HG02588 (cell line): Measurements from ENCODE around the gene WWOX.

ENCODE experiments used
- ATAC-seq: cut with Tn5 transposase; IDR thresholded peaks from one replicate; pipeline ENCODE4 v1.9.1; 2021; ENCODE audit warnings: mild to moderate bottlenecking, moderate library complexity; ENCODE audit not compliant: unreplicated experiment

Gene WWOX

GRCh38 chr16:78140818-78141466 lies 41.5 kb downstream of the WWOX start:
- ATAC-seq = no peak

- ATAC-seq = no peak
Measured at GRCh38 chr16:78142788-78143187, 43.3 kb downstream of the WWOX start.

GRCh38 chr16:78146807-78147206 lies 47.4 kb downstream of the WWOX start:
- no peak for ATAC-seq

- ATAC-seq = no peak
Measured at GRCh38 chr16:78147911-78148401, 48.5 kb downstream of the WWOX start.

GRCh38 chr16:78150233-78150632 lies 50.8 kb downstream of the WWOX start:
- ATAC-seq = no peak

GRCh38 chr16:78154729-78155461 lies 55.4 kb downstream of the WWOX start:
- ATAC-seq = no peak

GRCh38 chr16:78155791-78156345 lies 56.4 kb downstream of the WWOX start:
- ATAC-seq = no peak

- ATAC-seq = no peak
Measured at GRCh38 chr16:78161023-78161729, 61.7 kb downstream of the WWOX start.

- ATAC-seq = no peak
Measured at GRCh38 chr16:78163772-78164670, 64.6 kb downstream of the WWOX start.

GRCh38 chr16:78170494-78170933 lies 71.1 kb downstream of the WWOX start:
- ATAC-seq = no peak

GRCh38 chr16:78175287-78175686 lies 75.8 kb downstream of the WWOX start:
- ATAC-seq = no peak

- no peak for ATAC-seq
Measured at GRCh38 chr16:78176435-78176834, 77.0 kb downstream of the WWOX start.

GRCh38 chr16:78177218-78177617 lies 77.8 kb downstream of the WWOX start:
- ATAC-seq = no peak

- ATAC-seq = no peak
Measured at GRCh38 chr16:78177987-78178386, 78.5 kb downstream of the WWOX start.

- ATAC-seq = no peak
Measured at GRCh38 chr16:78179666-78180065, 80.2 kb downstream of the WWOX start.

- ATAC-seq = no peak
Measured at GRCh38 chr16:78180349-78180748, 80.9 kb downstream of the WWOX start.

- no peak for ATAC-seq
Measured at GRCh38 chr16:78183437-78184237, 84.2 kb downstream of the WWOX start.

GRCh38 chr16:78184238-78185183 lies 85.1 kb downstream of the WWOX start:
- ATAC-seq = no peak
